SH-SY5Y (cell line): Measurements from ENCODE around the gene ADGRE1.

Experiments used
- GATA2 ChIP-seq: IDR thresholded peaks from 2 replicates; pipeline ENCODE4 v1.6.1; 2011; ENCODE audit warnings: mild to moderate bottlenecking, low read depth, low read length
- GATA3 ChIP-seq: IDR thresholded peaks from 2 replicates; pipeline ENCODE4 v1.6.1; 2011; ENCODE audit warnings: low read depth, mild to moderate bottlenecking, low read length, moderate library complexity

ADGRE1 gene

GRCh38 chr19:6864325-6864940 is 22.9 kb upstream of the ADGRE1 start:
- TF ChIP-seq GATA3: no peak
- TF ChIP-seq GATA2: no peak

GRCh38 chr19:6865849-6866248 is 21.5 kb upstream of the ADGRE1 start:
- TF ChIP-seq GATA3: no peak

GRCh38 chr19:6866741-6867151 is 20.6 kb upstream of the ADGRE1 start:
- TF ChIP-seq GATA2 (no peak), GATA3 (no peak)

- TF ChIP-seq GATA2 (no peak), GATA3 (no peak)
Observed at GRCh38 chr19:6868351-6868750, 19.0 kb upstream of the ADGRE1 start.

GRCh38 chr19:6873708-6874431 is 13.5 kb upstream of the ADGRE1 start:
- no peak for TF ChIP-seq GATA3
- no peak for TF ChIP-seq GATA2

GRCh38 chr19:6875218-6875617 is 12.2 kb upstream of the ADGRE1 start:
- no peak for TF ChIP-seq GATA3
- no peak for TF ChIP-seq GATA2

GRCh38 chr19:6876748-6877147 is 10.6 kb upstream of the ADGRE1 start:
- TF ChIP-seq GATA3: no peak

GRCh38 chr19:6877766-6878165 is 9.6 kb upstream of the ADGRE1 start:
- TF ChIP-seq GATA3 (no peak), GATA2 (no peak)

GRCh38 chr19:6886277-6886897 is 992 bp upstream of the ADGRE1 start:
- no peak for TF ChIP-seq GATA3
- no peak for TF ChIP-seq GATA2

GRCh38 chr19:6888967-6889366 is 1.6 kb downstream of the ADGRE1 start:
- TF ChIP-seq GATA2 (no peak), GATA3 (no peak)

- TF ChIP-seq GATA3 (no peak), GATA2 (no peak)
Observed at GRCh38 chr19:6890401-6890913, 3.1 kb downstream of the ADGRE1 start.

GRCh38 chr19:6890938-6891337 is 3.6 kb downstream of the ADGRE1 start:
- TF ChIP-seq GATA3 (no peak), GATA2 (no peak)

GRCh38 chr19:6891761-6892385 is 4.5 kb downstream of the ADGRE1 start:
- TF ChIP-seq GATA3 (no peak), GATA2 (no peak)

GRCh38 chr19:6894313-6894712 is 6.9 kb downstream of the ADGRE1 start:
- TF ChIP-seq GATA3 (no peak), GATA2 (no peak)
